HG03432 (cell line): ENCODE results near the gene PAPPA2.
"Not testable (repeated sequence)": the region's sequence is repeated elsewhere in the genome, so short reads cannot be mapped to it uniquely, and the experiment has no call there.

Experiments
- ATAC-seq: cut with Tn5 transposase; IDR thresholded peaks from one replicate; pipeline ENCODE4 v1.9.1; 2021; ENCODE audit warnings: mild to moderate bottlenecking, moderate library complexity; ENCODE audit not compliant: unreplicated experiment

PAPPA2 gene, protein sequence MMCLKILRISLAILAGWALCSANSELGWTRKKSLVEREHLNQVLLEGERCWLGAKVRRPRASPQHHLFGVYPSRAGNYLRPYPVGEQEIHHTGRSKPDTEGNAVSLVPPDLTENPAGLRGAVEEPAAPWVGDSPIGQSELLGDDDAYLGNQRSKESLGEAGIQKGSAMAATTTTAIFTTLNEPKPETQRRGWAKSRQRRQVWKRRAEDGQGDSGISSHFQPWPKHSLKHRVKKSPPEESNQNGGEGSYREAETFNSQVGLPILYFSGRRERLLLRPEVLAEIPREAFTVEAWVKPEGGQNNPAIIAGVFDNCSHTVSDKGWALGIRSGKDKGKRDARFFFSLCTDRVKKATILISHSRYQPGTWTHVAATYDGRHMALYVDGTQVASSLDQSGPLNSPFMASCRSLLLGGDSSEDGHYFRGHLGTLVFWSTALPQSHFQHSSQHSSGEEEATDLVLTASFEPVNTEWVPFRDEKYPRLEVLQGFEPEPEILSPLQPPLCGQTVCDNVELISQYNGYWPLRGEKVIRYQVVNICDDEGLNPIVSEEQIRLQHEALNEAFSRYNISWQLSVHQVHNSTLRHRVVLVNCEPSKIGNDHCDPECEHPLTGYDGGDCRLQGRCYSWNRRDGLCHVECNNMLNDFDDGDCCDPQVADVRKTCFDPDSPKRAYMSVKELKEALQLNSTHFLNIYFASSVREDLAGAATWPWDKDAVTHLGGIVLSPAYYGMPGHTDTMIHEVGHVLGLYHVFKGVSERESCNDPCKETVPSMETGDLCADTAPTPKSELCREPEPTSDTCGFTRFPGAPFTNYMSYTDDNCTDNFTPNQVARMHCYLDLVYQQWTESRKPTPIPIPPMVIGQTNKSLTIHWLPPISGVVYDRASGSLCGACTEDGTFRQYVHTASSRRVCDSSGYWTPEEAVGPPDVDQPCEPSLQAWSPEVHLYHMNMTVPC (N-terminal part only)

GRCh38 chr1:176462674-176463378, at the start of gene PAPPA2:
Gene PAPPA2, plus strand, starts transcription at chr1:176463175. Its CDS starts 93,148 bp downstream, at chr1:176556323.
- no peak for ATAC-seq

GRCh38 chr1:176416777-176417176, 46.2 kb upstream of the PAPPA2 start:
- ATAC-seq, result no peak

- not testable (repeated sequence) for ATAC-seq
These were observed 43.4 kb upstream of the PAPPA2 start for GRCh38 chr1:176419608-176420007.

DNA sequence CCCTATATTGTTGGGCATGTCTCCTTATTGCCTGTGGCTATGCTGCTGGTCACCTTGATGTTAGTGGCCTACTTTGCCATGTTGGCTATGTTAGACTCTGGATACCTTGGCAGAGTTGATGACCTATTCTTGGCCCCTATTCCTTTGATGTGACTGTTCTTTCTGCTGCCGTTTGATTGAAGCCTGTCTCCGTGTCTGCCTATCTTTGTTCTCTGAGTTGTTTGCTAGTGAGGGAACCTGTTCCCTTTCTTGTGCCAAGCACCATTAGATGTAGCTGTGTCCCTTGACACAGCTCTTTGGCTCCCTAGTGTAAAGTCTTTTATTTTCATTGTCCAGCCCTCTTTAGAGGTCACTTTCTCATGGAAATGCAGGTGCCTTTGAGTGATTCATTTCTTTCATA, 28.7 kb upstream of the PAPPA2 start:
- no peak for ATAC-seq

DNA sequence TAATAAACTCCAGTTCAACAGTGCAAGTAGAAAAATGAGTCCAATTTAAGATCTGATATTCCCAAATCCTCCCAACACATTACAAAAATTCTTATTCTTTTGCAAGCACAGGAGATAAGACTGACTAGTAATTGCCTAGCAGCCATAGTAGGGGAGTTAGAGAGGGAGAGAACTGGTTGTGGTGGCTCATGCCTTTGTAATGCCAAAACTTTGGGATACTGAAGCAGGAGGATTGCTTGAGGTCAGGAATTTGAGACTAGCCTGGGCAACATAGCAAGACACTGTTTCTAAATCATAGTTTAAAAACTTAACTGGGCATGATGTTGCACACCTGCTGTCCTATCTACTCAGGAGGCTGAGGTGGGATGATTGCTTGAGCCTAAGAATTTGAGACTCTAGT, 26.7 kb upstream of the PAPPA2 start:
- ATAC-seq, result no peak

- no peak for ATAC-seq
These were observed 22.8 kb upstream of the PAPPA2 start for GRCh38 chr1:176440176-176440575.

DNA sequence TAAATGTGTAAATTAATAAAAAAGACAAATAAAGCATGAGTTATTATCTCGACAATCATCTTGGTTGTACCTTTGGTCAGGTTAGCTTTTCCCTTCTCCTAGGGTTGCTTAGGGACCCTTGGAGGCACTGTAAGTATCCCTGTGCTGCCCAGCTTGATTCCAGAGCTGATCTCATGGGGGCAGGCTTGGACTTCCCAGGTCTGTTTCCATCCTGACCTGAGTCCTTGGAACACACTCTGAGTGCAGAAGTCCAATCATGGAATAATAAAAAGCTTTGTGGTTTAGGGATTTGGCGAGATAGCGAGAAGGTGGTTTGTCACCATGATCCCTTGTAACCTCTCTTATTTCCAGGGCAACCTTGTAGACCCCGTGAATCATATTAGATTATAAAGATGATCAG, 18.7 kb upstream of the PAPPA2 start:
- no peak for ATAC-seq

- ATAC-seq, result no peak
These were observed 17.6 kb upstream of the PAPPA2 start for GRCh38 chr1:176445402-176445801.

DNA sequence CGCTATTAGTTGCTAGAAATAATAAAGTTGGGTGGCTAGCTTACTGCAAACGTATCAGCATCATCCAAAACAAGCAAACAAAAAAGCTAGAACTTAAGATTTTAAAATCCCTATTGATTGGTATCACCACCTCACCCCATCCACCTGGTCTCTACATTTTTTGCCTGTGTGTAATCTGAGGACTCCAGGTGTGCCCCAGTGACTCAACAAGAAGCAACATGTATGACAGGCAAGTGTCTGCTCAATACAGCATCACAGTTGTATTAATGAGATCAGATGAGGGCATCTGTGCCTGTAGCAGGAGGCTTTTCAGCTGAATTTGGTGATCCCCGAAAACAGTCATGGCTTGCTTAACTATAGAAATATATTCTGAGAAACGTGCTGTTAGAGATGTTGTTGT, 14.6 kb upstream of the PAPPA2 start:
- ATAC-seq, result no peak

- no peak for ATAC-seq
These were observed 12.4 kb upstream of the PAPPA2 start for GRCh38 chr1:176450526-176450925.

- ATAC-seq, result not testable (repeated sequence)
These were observed 11.2 kb upstream of the PAPPA2 start for GRCh38 chr1:176451741-176452140.

DNA sequence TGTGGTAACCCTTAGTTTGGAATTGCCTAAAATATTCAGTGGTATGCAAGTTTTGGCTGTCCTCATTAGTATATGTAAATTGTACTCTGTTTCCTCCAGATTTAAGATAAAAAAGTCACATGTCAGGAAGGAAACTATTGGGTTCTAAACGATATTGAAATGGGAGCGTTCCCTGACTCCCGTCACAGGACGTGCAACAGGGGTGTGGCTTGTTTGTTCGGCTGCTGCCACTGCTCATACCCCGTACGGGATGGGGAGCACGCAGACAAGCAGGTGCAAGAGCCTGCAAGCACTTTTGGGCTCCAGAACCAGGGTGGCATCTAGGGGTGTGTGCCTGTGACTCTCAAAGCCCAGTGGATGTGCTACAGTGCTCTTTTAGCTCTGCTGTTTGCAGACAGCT, 6.2 kb upstream of the PAPPA2 start:
- ATAC-seq, result no peak

DNA sequence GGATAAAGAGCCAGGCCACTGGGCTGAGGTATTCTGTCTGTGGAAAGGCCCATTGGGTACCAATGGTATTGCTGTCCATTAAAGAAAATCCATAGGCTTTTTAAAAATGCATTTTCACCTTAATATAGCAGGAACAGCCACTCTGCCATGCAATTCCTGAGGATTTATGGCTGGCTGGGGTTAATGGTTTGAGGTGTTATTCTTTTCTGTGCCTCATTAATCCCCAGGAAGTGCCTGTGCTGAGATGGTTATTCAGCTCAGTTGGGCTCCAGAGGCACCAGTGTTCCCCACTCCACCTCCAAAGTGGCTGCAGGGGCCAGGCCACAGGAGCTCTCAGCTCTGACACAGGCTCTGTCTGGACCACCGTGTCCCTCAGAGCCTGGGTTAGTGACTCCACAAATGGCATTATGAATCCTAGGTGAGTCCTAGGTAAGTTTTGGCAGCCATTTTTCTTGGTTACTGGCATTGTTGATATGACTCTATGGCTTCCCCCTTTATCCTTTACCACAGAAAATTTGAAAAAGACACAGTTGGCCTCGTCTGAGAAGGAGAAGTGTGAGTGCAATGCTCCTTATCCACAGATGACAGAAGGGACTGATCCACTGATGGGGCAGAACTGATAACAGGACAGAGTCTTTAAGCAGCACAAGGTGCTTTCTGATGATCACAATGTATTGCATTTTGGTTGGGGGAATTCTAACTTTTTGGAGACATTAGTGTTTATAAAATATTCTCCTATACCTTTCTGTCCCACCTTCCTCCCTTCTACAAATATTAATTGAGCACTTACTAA, 2.2 kb upstream of the PAPPA2 start:
- no peak for ATAC-seq

- ATAC-seq, result no peak
These were observed 1.4 kb upstream of the PAPPA2 start for GRCh38 chr1:176461576-176461975.

- no peak for ATAC-seq
These were observed 3.5 kb downstream of the PAPPA2 start for GRCh38 chr1:176466514-176466913.

GRCh38 chr1:176469450-176470010, 6.6 kb downstream of the PAPPA2 start:
- ATAC-seq, result no peak

GRCh38 chr1:176471338-176472121, 8.6 kb downstream of the PAPPA2 start:
- ATAC-seq, result no peak

GRCh38 chr1:176479971-176480370, 17.0 kb downstream of the PAPPA2 start:
- ATAC-seq, result no peak

DNA sequence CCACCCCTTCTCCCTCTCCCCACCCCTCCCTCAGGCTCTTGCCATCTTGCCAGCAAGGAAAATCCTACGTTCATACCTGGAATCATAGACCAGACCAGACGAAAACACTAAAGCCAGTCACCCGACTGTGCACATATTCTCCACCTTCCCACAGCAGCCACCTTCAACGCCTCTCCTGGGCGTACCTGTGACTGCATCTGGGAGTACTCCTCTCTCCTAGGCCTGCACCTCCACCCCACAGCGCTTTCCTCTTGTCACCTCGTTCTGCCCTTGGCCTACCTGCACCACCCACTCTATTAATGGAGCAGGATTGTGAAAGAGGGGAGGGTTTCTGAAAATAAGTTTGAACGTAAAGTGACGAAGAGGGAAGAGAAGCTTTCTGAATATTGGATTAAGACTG, 17.8 kb downstream of the PAPPA2 start:
- no peak for ATAC-seq
